HepG2 (cell line): ENCODE results near the gene CALCA. TPM values are rescaled to one million over a fixed set of nuclear protein-coding genes. Genes with fewer than 3 reads are reported as not detected.

Source experiments
- ATAC-seq: fragments of 200-7000 bp; cut with Tn5 transposase; 3 replicates; pipeline ENCODE4 v1.9.1; 2020; ENCODE audit warnings: mild to moderate bottlenecking, moderate library complexity
- BruUV-seq: library from RNA; stranded (reverse); fragments of 400-500 nt; replicated peaks from 2 replicates; lab custom pipeline; 2021; lab: Mats Ljungman, UMichigan
- CTCF ChIA-PET: fragments of 300-600 bp; formaldehyde crosslinking; extraction: SDS; loops from one replicate; lab custom pipeline; 2021; ENCODE audit warnings: low total read pairs, inconsistent platforms, low intra/inter-chr PET ratio; lab: Yijun Ruan, JAX
- POLR2A ChIA-PET: fragments of 350-600 bp; sonication (Branson Sonifier 250); formaldehyde crosslinking; loops from one replicate; lab custom pipeline; 2020; ENCODE audit warnings: antibody characterized with exemption, inconsistent platforms; lab: Yijun Ruan, JAX
- DNase-seq: peaks from one replicate; pipeline ENCODE4 v3.0.0-alpha.2; 2015; ENCODE audit warnings: low spot score
- FAIRE-seq: peaks from 3 replicates; lab custom pipeline; 2011; peaks lifted over from hg19 to GRCh38; lab: Jason Lieb, UNC
- H2AFZ ChIP-seq: one replicate; pipeline ENCODE4 v1.6.1; 2011; ENCODE audit warnings: low read length, inconsistent platforms
- H3K27ac ChIP-seq: fragments of 300-600 bp; 3 replicates; pipeline ENCODE4 v1.8.0; 2011; ENCODE audit warnings: mixed run types, mild to moderate bottlenecking, mixed read lengths, low read length, inconsistent platforms; ENCODE audit not compliant: insufficient read depth; ENCODE audit errors: extremely low read length
- H3K27me3 ChIP-seq, 2 experiments: fragments of 200-600 bp in 1 of 2; 2 replicates in 1 of 2; 3 replicates in 1 of 2; pipeline versions ENCODE4 v1.6.0 to v1.8.0; 2011; ENCODE audit warnings: low read length in 2 of 2, mild to moderate bottlenecking in 2 of 2, moderate library complexity in 2 of 2, inconsistent platforms in 1 of 2; ENCODE audit not compliant: insufficient read depth in 2 of 2, control insufficient read depth in 1 of 2
- H3K36me3 ChIP-seq, 2 experiments: fragments of 200-600 bp in 1 of 2; replicated peaks in 1 of 2; 2 replicates in 1 of 2; 3 replicates in 1 of 2; pipeline versions ENCODE4 v1.5.1 to v1.8.0; 2011; ENCODE audit warnings: low read length in 2 of 2, inconsistent platforms in 1 of 2; ENCODE audit not compliant: insufficient read depth in 2 of 2, control insufficient read depth in 1 of 2
- H3K4me1 ChIP-seq: 2 replicates; pipeline ENCODE4 v1.5.1; 2012; ENCODE audit warnings: low read length, inconsistent platforms; ENCODE audit not compliant: insufficient read depth
- H3K4me2 ChIP-seq: 2 replicates; pipeline ENCODE4 v1.6.0; 2011; ENCODE audit warnings: low read depth, low read length, inconsistent platforms
- H3K4me3 ChIP-seq, 3 experiments: fragments of 200-600 bp in 1 of 3; sonication (generic), shearing (Covaris generic) in 1 of 3; replicated peaks in 1 of 3; 2 replicates each; pipeline ENCODE4 v1.5.1; 2011 to 2016; ENCODE audit warnings: low read length in 3 of 3, inconsistent platforms in 2 of 3, low read depth in 2 of 3, mild to moderate bottlenecking in 2 of 3, control low read depth in 1 of 3, mixed read lengths in 1 of 3; ENCODE audit not compliant: insufficient read depth in 1 of 3
- H3K79me2 ChIP-seq: one replicate; pipeline ENCODE4 v1.6.1; 2011; ENCODE audit warnings: low read length, inconsistent platforms; ENCODE audit not compliant: insufficient read depth
- H3K9ac ChIP-seq: 2 replicates; pipeline ENCODE4 v1.6.0; 2011; ENCODE audit warnings: mild to moderate bottlenecking, low read depth, low read length, inconsistent platforms; ENCODE audit not compliant: insufficient read depth
- H3K9me3 ChIP-seq: 2 replicates; pipeline ENCODE4 v1.5.1; 2012; ENCODE audit warnings: mild to moderate bottlenecking, low read length
- H4K20me1 ChIP-seq: 2 replicates; pipeline ENCODE4 v1.6.0; 2011; ENCODE audit warnings: inconsistent platforms, mild to moderate bottlenecking, low read length, moderate library complexity; ENCODE audit not compliant: insufficient read depth
- ATAD3A ChIP-seq: sonication (generic); formaldehyde crosslinking; IDR thresholded peaks from 2 replicates; pipeline ENCODE4 v1.4.0; 2020; ENCODE audit warnings: missing genetic modification reagents
- GPN1 ChIP-seq: sonication (generic); formaldehyde crosslinking; IDR thresholded peaks from 2 replicates; pipeline ENCODE4 v1.5.1; 2020; ENCODE audit warnings: missing genetic modification reagents, borderline replicate concordance
- HMG20A ChIP-seq: IDR thresholded peaks from 2 replicates; pipeline ENCODE4 v1.6.1; 2016; ENCODE audit warnings: borderline replicate concordance
- HOXA5 ChIP-seq: sonication (generic); formaldehyde crosslinking; IDR thresholded peaks from 2 replicates; pipeline ENCODE4 v1.4.0; 2020; ENCODE audit warnings: missing genetic modification reagents
- NAIF1 ChIP-seq: sonication (generic); formaldehyde crosslinking; IDR thresholded peaks from 2 replicates; pipeline ENCODE4 v1.5.0; 2020; ENCODE audit warnings: mild to moderate bottlenecking, missing genetic modification reagents, borderline replicate concordance
- NFIB ChIP-seq: sonication (generic); formaldehyde crosslinking; IDR thresholded peaks from 2 replicates; pipeline ENCODE4 v1.9.0; 2021; ENCODE audit warnings: missing genetic modification reagents, mild to moderate bottlenecking, borderline replicate concordance
- POLR2AphosphoS5 ChIP-seq: IDR thresholded peaks from 2 replicates; pipeline ENCODE4 v1.6.1; 2012; ENCODE audit warnings: low read depth, low read length
- RAD51 ChIP-seq: fragments of 450-650 bp; IDR thresholded peaks from 2 replicates; pipeline ENCODE4 v1.6.1; 2016; ENCODE audit warnings: borderline replicate concordance
- RFX5 ChIP-seq: IDR thresholded peaks from 2 replicates; pipeline ENCODE4 v1.6.1; 2011; ENCODE audit warnings: low read depth, low read length, improper control_type of control experiment
- TCF12 ChIP-seq, 2 experiments: fragments of 450-650 bp in 1 of 2; sonication (generic) in 1 of 2; formaldehyde crosslinking in 1 of 2; IDR thresholded peaks; 2 replicates each; pipeline versions ENCODE4 v1.6.1 to v1.8.0; 2017 to 2022; ENCODE audit warnings: antibody characterized with exemption in 1 of 2, mild to moderate bottlenecking in 1 of 2, missing genetic modification reagents in 1 of 2, moderate library complexity in 1 of 2
- THYN1 ChIP-seq: sonication (generic); formaldehyde crosslinking; IDR thresholded peaks from 2 replicates; pipeline ENCODE4 v1.8.1; 2023; ENCODE audit warnings: low read depth, mild to moderate bottlenecking, moderate library complexity, missing genetic modification reagents, borderline replicate concordance
- ZKSCAN5 ChIP-seq: sonication (generic); formaldehyde crosslinking; IDR thresholded peaks from 2 replicates; pipeline ENCODE4 v1.5.1; 2020; ENCODE audit warnings: mild to moderate bottlenecking, missing genetic modification reagents
- ZNF121 ChIP-seq: sonication (generic); formaldehyde crosslinking; IDR thresholded peaks from 2 replicates; pipeline ENCODE4 v1.5.0; 2020; ENCODE audit warnings: mild to moderate bottlenecking, missing genetic modification reagents
- ZNF253 ChIP-seq: sonication (generic); formaldehyde crosslinking; IDR thresholded peaks from 2 replicates; pipeline ENCODE4 v1.8.0; 2022; ENCODE audit warnings: mild to moderate bottlenecking, missing genetic modification reagents, borderline replicate concordance
- ZNF569 ChIP-seq: sonication (generic); formaldehyde crosslinking; IDR thresholded peaks from 2 replicates; pipeline ENCODE4 v1.5.0; 2020; ENCODE audit warnings: mild to moderate bottlenecking, missing genetic modification reagents, moderate library complexity, borderline replicate concordance
- ZSCAN29 ChIP-seq: sonication (generic); formaldehyde crosslinking; conservative IDR thresholded peaks from 2 replicates; pipeline ENCODE4 v1.4.0; 2020; ENCODE audit warnings: mild to moderate bottlenecking, missing genetic modification reagents
- in situ Hi-C: cut with HindIII; loops from 2 replicates; pipeline ENCODE4 v1.10.0; 2017; ENCODE audit warnings: low pct_unique_long_range_greater_than_20kb; ENCODE audit not compliant: extremely low pct_ligation_motif_present
- intact Hi-C: fragments of 100-400 bp; cut with micrococcal nuclease; formaldehyde crosslinking; loops from one replicate; pipeline ENCODE4 v1.10.0; 2022; ENCODE audit not compliant: unreplicated experiment
- polyA plus RNA-seq, 8 experiments: library from polyadenylated mRNA; depleted of rRNA in 3 of 8; stranded (reverse) in 7 of 8; unstranded in 1 of 8; fragments of >200 nt; fragmentation: Illumina TruSeq in 4 of 8; extraction: Trizol in 4 of 8; gene quantifications; 2 replicates each; pipeline versions ENCODE4 v1.2.1 to v1.2.3, GENCODE V29; 2011 to 2016; ENCODE audit warnings: low read depth in 4 of 8, missing spikeins in 1 of 8, mixed read lengths in 1 of 8; ENCODE audit not compliant: insufficient read depth in 1 of 8
- total RNA-seq, 5 experiments: library from RNA; depleted of rRNA; stranded (reverse); fragments of >200 nt; fragmentation: Illumina TruSeq; extraction: Trizol; gene quantifications; 2 replicates each; pipeline ENCODE4 v1.2.3, GENCODE V29; 2016; ENCODE audit warnings: low read depth in 1 of 5
- TF ChIP-seq, protein P1 (sequence below): sonication (generic); formaldehyde crosslinking; IDR thresholded peaks from 2 replicates; pipeline ENCODE4 v1.8.0; 2023; ENCODE audit warnings: mild to moderate bottlenecking, missing genetic modification reagents
- TF ChIP-seq, protein P2 (sequence below): sonication (generic); formaldehyde crosslinking; IDR thresholded peaks from 2 replicates; pipeline ENCODE4 v1.4.0; 2020; ENCODE audit warnings: missing genetic modification reagents, mild to moderate bottlenecking, borderline replicate concordance

Gene CALCA
- total and polyA plus RNA-seq, 2 of the 13 experiments (the other 11 are each of a cell fraction or from before 2014, with no cell fraction given) = not detected

DNA sequence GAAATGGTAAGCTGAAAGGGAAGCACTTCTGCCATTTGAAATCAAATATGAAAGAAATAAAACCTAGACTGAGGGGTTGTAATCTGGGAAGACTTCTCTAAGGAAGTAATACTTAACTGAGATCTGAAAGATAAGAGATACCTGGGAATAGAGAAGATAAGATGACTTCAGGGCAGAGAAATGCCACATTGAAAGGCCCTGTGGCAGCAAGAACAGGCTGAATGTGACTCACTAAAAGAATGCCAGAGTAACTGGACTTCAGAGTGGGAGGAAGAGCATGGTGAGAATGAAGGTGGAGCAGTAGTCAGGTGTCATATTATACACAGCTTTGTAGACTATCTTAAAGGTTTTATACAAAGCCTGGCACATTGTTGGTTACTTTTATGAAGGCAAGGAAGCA lies 17.6 kb downstream of the CALCA start:
- H3K36me3 ChIP-seq = no peaks in the 10 kb centered on the region
- intact Hi-C loops = no loop called here
- POLR2A ChIA-PET = no interaction called here
- H3K4me3 ChIP-seq = no peak overlapping the region
- in situ Hi-C loops = no loop called here
- FAIRE-seq (no peak), ATAC-seq (no peak), DNase-seq (no peak)
- no peak overlapping the region for H3K27ac ChIP-seq
- no peaks in the 10 kb centered on the region for H4K20me1 ChIP-seq
- no peaks in the 10 kb centered on the region for H3K4me1 ChIP-seq
- no peak overlapping the region for H3K4me2 ChIP-seq
- BruUV-seq = no TSS peak
- no peak overlapping the region for H3K9ac ChIP-seq
- CTCF ChIA-PET = no interaction called here
- TF ChIP-seq NAIF1 (CRISPR knock-in tag) (no peak), RAD51 (no peak), TCF12 (IDR thresholded peaks at IDR 0.05) (no peak), TCF12 (CRISPR knock-in tag; IDR thresholded peaks at IDR 0.05) (no peak), NFIB (CRISPR knock-in tag) (no peak), HOXA5 (CRISPR knock-in tag) (no peak), ATAD3A (CRISPR knock-in tag) (no peak)
- TF ChIP-seq, protein P1, sequence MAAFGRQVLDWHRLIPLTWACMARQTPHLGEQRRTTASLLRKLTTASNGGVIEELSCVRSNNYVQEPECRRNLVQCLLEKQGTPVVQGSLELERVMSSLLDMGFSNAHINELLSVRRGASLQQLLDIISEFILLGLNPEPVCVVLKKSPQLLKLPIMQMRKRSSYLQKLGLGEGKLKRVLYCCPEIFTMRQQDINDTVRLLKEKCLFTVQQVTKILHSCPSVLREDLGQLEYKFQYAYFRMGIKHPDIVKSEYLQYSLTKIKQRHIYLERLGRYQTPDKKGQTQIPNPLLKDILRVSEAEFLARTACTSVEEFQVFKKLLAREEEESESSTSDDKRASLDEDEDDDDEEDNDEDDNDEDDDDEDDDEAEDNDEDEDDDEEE (CRISPR knock-in tag) = no peak
- H3K79me2 ChIP-seq = no peaks in the 10 kb centered on the region
- H3K27me3 ChIP-seq = no peaks in the 10 kb centered on the region
- no peaks in the 10 kb centered on the region for H3K9me3 ChIP-seq
- H2AFZ ChIP-seq = no peak overlapping the region

GRCh38 chr11:14953904-14954303 lies 18.2 kb downstream of the CALCA start:
- no peaks in the 10 kb centered on the region for H3K36me3 ChIP-seq
- no peak overlapping the region for H2AFZ ChIP-seq
- no peaks in the 10 kb centered on the region for H4K20me1 ChIP-seq
- DNase-seq (no peak), ATAC-seq (no peak), FAIRE-seq (no peak)
- H3K4me2 ChIP-seq = no peak overlapping the region
- no peaks in the 10 kb centered on the region for H3K9me3 ChIP-seq
- no peak overlapping the region for H3K4me3 ChIP-seq
- BruUV-seq = no TSS peak
- ChIA-PET CTCF (no interaction called here), POLR2A (no interaction called here)
- no peak overlapping the region for H3K27ac ChIP-seq
- intact Hi-C loops = no loop called here
- in situ Hi-C loops = no loop called here
- H3K79me2 ChIP-seq = no peaks in the 10 kb centered on the region
- H3K27me3 ChIP-seq = no peaks in the 10 kb centered on the region
- H3K9ac ChIP-seq = no peak overlapping the region
- H3K4me1 ChIP-seq = no peaks in the 10 kb centered on the region
- TF ChIP-seq ZSCAN29 (CRISPR knock-in tag) (no peak), GPN1 (CRISPR knock-in tag) (no peak), ZNF253 (CRISPR knock-in tag) (no peak), ZNF569 (CRISPR knock-in tag) (no peak), THYN1 (CRISPR knock-in tag) (no peak), ZKSCAN5 (CRISPR knock-in tag) (no peak), RFX5 (no peak), ZNF121 (no peak), HMG20A (no peak), POLR2AphosphoS5 (no peak)
- TF ChIP-seq, protein P2, sequence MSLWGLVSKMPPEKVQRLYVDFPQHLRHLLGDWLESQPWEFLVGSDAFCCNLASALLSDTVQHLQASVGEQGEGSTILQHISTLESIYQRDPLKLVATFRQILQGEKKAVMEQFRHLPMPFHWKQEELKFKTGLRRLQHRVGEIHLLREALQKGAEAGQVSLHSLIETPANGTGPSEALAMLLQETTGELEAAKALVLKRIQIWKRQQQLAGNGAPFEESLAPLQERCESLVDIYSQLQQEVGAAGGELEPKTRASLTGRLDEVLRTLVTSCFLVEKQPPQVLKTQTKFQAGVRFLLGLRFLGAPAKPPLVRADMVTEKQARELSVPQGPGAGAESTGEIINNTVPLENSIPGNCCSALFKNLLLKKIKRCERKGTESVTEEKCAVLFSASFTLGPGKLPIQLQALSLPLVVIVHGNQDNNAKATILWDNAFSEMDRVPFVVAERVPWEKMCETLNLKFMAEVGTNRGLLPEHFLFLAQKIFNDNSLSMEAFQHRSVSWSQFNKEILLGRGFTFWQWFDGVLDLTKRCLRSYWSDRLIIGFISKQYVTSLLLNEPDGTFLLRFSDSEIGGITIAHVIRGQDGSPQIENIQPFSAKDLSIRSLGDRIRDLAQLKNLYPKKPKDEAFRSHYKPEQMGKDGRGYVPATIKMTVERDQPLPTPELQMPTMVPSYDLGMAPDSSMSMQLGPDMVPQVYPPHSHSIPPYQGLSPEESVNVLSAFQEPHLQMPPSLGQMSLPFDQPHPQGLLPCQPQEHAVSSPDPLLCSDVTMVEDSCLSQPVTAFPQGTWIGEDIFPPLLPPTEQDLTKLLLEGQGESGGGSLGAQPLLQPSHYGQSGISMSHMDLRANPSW = no peak
